Loucy (cell line): Measurements from ENCODE around the gene SP3.

ENCODE experiments used
- H2AFZ ChIP-seq: fragments of 200-600 bp; sonication (generic); 2 replicates; pipeline ENCODE4 v1.6.0; 2016; ENCODE audit warnings: antibody characterized with exemption, mild to moderate bottlenecking, low read length, moderate library complexity
- H3F3A ChIP-seq: fragments of 200-600 bp; 2 replicates; pipeline ENCODE4 v1.6.0; 2016; ENCODE audit warnings: antibody characterized with exemption, low read depth, mild to moderate bottlenecking
- H3K27me3 ChIP-seq: fragments of 200-600 bp; sonication (generic); 2 replicates; pipeline ENCODE4 v1.6.1; 2014; ENCODE audit warnings: low read length, mild to moderate bottlenecking; ENCODE audit not compliant: insufficient read depth, poor library complexity, severe bottlenecking
- H3K36me3 ChIP-seq: fragments of 200-600 bp; sonication (generic); 2 replicates; pipeline ENCODE4 v1.6.1; 2016; ENCODE audit warnings: low read length; ENCODE audit not compliant: insufficient read depth
- H3K4me1 ChIP-seq: fragments of 200-600 bp; sonication (generic); 2 replicates; pipeline ENCODE4 v1.5.1; 2014; ENCODE audit warnings: low read length, mild to moderate bottlenecking; ENCODE audit not compliant: insufficient read depth, poor library complexity, severe bottlenecking
- H3K4me2 ChIP-seq: fragments of 200-600 bp; sonication (generic); 2 replicates; pipeline ENCODE4 v1.6.0; 2014; ENCODE audit warnings: antibody characterized with exemption, low read length, low read depth, mild to moderate bottlenecking; ENCODE audit not compliant: poor library complexity, severe bottlenecking
- H3K4me3 ChIP-seq: fragments of 200-600 bp; sonication (generic); 2 replicates; pipeline ENCODE4 v1.5.1; 2014; ENCODE audit warnings: low read length, mild to moderate bottlenecking, mixed read lengths; ENCODE audit not compliant: poor library complexity, severe bottlenecking
- H3K79me2 ChIP-seq: fragments of 200-600 bp; sonication (generic); 2 replicates; pipeline ENCODE4 v1.6.1; 2014; ENCODE audit warnings: low read length; ENCODE audit not compliant: insufficient read depth
- H3K9ac ChIP-seq: fragments of 200-600 bp; sonication (generic); 2 replicates; pipeline ENCODE4 v1.6.0; 2014; ENCODE audit warnings: mild to moderate bottlenecking, low read depth, low read length, moderate library complexity; ENCODE audit not compliant: poor library complexity, severe bottlenecking
- H3K9me2 ChIP-seq: fragments of 200-600 bp; sonication (generic); replicated peaks from 2 replicates; pipeline ENCODE4 v1.6.1; 2016; ENCODE audit warnings: low read depth, low read length, mixed read lengths
- H3K9me3 ChIP-seq: fragments of 200-600 bp; sonication (generic); 2 replicates; pipeline ENCODE4 v1.6.1; 2014; ENCODE audit warnings: mild to moderate bottlenecking, antibody characterized with exemption, low read length, low read depth; ENCODE audit not compliant: insufficient read depth
- H4K20me1 ChIP-seq: fragments of 200-600 bp; sonication (generic); 2 replicates; pipeline ENCODE4 v1.6.0; 2014; ENCODE audit warnings: antibody characterized with exemption, low read length, mild to moderate bottlenecking; ENCODE audit not compliant: insufficient read depth, poor library complexity, severe bottlenecking
- EZH2phosphoT487 ChIP-seq: fragments of 200-600 bp; IDR thresholded peaks from 2 replicates; pipeline ENCODE4 v1.6.1; 2018; ENCODE audit warnings: antibody characterized with exemption, mild to moderate bottlenecking, moderate library complexity, borderline replicate concordance
- TF ChIP-seq, protein P1 (sequence below): fragments of 200-600 bp; sonication (generic); conservative IDR thresholded peaks from 2 replicates; pipeline ENCODE4 v1.5.1; 2014; ENCODE audit warnings: mild to moderate bottlenecking, antibody characterized with exemption, low read length

Gene SP3

DNA sequence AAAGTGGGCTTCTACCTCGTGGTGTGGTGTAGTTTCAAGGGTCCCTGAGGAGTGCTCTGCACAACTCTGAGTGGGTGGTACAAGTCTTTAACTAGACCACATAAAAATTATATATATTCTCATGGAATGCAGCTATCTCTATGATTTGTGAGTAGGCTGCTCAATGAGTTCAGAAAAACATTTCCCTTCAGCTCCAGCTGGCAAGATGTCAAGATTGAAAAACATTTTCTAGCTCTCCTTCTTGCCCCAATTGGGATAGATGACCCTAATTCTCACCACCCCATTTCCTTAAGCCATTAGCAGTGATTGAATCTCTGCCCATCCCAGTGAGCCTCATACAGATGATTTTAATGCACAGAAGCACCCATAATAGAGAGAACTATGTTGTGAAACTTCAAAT, 28.3 kb upstream of the SP3 start:
- H3K79me2 ChIP-seq = no peaks in the 10 kb centered on the region
- H3K36me3 ChIP-seq = no peaks in the 10 kb centered on the region
- H4K20me1 ChIP-seq = no peaks in the 10 kb centered on the region
- no peaks in the 10 kb centered on the region for H3K27me3 ChIP-seq
- no peaks in the 10 kb centered on the region for H3F3A ChIP-seq
- no peak overlapping the region for H3K4me2 ChIP-seq
- H3K9me2 ChIP-seq = no peaks in the 10 kb centered on the region
- H3K4me3 ChIP-seq = no peak overlapping the region
- H3K9ac ChIP-seq = no peak overlapping the region
- TF ChIP-seq, protein P1, sequence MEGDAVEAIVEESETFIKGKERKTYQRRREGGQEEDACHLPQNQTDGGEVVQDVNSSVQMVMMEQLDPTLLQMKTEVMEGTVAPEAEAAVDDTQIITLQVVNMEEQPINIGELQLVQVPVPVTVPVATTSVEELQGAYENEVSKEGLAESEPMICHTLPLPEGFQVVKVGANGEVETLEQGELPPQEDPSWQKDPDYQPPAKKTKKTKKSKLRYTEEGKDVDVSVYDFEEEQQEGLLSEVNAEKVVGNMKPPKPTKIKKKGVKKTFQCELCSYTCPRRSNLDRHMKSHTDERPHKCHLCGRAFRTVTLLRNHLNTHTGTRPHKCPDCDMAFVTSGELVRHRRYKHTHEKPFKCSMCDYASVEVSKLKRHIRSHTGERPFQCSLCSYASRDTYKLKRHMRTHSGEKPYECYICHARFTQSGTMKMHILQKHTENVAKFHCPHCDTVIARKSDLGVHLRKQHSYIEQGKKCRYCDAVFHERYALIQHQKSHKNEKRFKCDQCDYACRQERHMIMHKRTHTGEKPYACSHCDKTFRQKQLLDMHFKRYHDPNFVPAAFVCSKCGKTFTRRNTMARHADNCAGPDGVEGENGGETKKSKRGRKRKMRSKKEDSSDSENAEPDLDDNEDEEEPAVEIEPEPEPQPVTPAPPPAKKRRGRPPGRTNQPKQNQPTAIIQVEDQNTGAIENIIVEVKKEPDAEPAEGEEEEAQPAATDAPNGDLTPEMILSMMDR = no peak
- TF ChIP-seq EZH2phosphoT487 = no peak
- H3K9me3 ChIP-seq = no peaks in the 10 kb centered on the region
- no peaks in the 10 kb centered on the region for H3K4me1 ChIP-seq
- no peak overlapping the region for H2AFZ ChIP-seq

DNA sequence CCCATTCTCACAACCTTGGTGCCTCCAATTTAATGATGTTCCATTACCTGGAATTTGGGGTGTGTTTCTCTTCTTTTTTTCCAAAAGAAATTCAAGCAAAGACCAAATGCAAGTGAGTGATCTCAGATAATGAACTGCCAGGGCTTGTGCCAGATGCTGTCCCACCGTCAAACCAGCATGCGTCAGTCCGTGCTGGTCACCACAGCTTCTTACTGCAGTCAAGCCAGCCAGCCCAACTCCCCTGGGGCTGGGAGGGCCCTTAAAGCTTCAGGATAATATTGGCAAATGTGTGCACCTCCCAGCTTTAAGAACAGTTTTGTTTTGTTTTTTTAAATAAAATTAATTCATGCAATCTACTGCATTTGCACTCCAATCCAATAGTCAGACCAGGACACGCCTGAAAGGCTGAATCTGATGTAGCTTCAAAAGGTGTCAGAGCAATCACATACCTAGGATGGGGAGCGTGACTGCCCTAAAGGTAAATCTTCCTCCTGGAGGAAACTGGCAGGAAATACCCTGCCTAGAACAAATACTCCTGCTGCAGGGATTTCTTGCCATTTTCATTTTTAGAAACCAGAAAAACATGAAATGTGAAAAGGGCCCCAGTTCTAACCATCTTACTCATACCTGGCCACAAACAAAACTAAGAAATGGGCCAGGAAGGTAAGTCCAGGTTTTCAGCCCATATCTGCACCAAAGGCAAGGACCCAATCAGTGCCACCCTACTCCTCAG, 26.8 kb upstream of the SP3 start:
- Histone ChIP-seq H3K79me2 (no peaks in the 10 kb centered on the region), H3K4me2 (no peak overlapping the region), H3K27me3 (no peaks in the 10 kb centered on the region), H4K20me1 (no peaks in the 10 kb centered on the region), H3K4me3 (no peak overlapping the region), H2AFZ (no peak overlapping the region), H3K4me1 (no peaks in the 10 kb centered on the region), H3K9me3 (no peaks in the 10 kb centered on the region), H3F3A (no peaks in the 10 kb centered on the region), H3K9me2 (no peaks in the 10 kb centered on the region), H3K36me3 (no peaks in the 10 kb centered on the region), H3K9ac (no peak overlapping the region)
- TF ChIP-seq, protein P1 = no peak
- TF ChIP-seq EZH2phosphoT487 = no peak

DNA sequence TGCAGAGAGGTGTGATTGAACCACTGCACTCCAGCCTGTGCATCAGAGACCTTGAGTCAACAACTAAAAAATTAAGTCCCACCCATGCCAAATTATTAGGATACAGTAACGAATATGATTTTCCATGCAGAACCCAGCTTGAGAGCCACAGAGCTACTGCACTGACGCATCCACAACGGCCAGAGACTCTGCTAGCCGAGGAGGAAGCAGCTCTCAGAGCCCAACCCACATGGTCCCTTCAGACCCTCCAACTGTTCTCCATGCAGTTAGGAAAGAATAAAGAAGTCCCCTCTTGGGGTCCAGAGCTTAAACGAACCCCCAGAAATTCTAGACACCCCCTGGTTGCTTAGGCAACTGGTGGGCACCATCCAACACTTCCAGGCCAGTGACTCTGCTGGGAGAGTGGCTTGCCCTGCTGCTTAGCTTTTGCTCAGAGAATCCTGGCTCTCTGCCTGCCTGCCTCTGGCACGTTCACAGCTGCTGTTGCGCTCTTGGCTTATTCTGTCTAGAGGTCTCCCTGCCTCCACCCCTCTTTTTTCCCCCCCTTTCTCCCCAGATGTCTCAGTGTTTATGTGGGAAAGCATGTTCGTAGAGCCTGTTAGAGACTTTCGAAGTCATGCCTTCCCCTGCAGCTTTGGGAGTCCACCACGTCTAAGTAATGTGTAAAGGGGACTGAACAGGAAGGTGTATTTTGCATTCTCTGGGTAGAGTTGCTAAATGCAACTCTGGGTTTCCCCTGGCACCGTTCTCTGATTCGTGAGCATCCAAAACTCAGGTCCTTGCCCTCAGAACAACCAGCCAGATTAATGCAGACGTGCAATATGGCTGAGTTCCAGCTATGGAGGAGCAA, 26.0 kb upstream of the SP3 start:
- Histone ChIP-seq H3K4me3 (no peak overlapping the region), H3K9me2 (no peaks in the 10 kb centered on the region), H3K9me3 (no peaks in the 10 kb centered on the region), H3K4me2 (no peak overlapping the region), H3K79me2 (no peaks in the 10 kb centered on the region), H3F3A (no peaks in the 10 kb centered on the region), H4K20me1 (no peaks in the 10 kb centered on the region), H3K9ac (no peak overlapping the region), H3K36me3 (no peaks in the 10 kb centered on the region), H3K4me1 (no peaks in the 10 kb centered on the region), H2AFZ (no peak overlapping the region), H3K27me3 (no peaks in the 10 kb centered on the region)
- TF ChIP-seq EZH2phosphoT487 = no peak
- TF ChIP-seq, protein P1 = no peak
